HG02970 (cell line): ENCODE measurements around the gene PLA2G4A.

Source experiments
- ATAC-seq: cut with Tn5 transposase; IDR thresholded peaks from one replicate; pipeline ENCODE4 v1.9.1; 2021; ENCODE audit warnings: mild to moderate bottlenecking, moderate library complexity, moderate number of reproducible peaks; ENCODE audit not compliant: unreplicated experiment, low FRiP score

Gene PLA2G4A

GRCh38 chr1:187003353-187003752 lies 174.6 kb downstream of the PLA2G4A start:
- no peak for ATAC-seq

GRCh38 chr1:187006896-187007295 lies 178.1 kb downstream of the PLA2G4A start:
- no peak for ATAC-seq

DNA sequence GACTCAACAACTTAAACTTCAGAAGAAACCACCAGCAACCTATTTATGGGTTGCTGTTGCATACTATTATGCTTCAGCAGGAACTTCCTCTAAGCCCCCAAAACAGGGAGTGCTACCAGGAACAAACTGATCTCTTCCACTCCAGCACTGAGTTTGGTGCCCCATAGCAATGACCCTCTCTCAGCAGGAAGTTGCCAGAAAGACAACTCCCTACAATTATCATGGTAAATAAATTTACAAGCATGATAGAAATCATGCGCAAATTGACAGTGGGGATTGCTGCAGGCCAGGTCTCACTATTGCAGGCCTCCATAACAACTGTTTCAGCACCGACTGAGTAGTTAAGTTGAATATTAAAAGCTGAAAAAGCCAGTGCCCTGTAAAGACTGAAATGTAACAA lies 180.6 kb downstream of the PLA2G4A start:
- ATAC-seq: no peak

DNA sequence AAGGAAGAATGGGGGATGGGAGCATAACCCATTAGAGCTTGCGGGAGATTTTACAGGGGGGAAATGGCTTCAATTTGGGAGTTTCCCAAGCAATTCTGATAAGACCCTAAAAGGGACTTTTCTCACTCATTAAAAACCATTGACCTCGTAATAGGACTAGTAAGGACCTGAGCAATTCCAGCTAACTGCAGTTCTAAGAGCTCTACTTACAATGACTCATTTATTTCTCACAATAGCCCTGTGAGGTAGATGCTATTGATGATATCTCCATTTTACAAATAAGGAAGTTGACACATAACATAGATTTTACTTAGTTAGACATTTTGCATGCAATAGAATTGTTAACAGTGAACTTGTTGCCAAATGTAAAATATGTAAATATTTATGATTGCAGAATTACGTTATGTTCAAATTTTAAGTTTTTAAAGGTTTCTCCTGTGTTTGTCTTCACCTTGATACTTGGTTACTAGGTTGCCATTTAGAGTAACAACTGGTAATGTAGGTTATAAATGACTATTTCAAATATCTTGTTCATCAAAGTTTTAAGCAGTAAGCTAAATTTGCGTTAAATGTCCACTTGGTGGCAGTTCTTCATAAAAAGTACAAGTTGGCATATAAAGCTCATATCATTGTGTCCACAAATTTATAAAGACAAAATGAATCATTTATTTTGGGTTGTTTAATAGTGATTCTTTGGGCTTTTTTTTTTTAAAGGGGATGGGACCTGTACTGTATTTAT lies 182.0 kb downstream of the PLA2G4A start:
- no peak for ATAC-seq

- ATAC-seq: no peak
Measured at GRCh38 chr1:187013582-187014200, 184.9 kb downstream of the PLA2G4A start.

DNA sequence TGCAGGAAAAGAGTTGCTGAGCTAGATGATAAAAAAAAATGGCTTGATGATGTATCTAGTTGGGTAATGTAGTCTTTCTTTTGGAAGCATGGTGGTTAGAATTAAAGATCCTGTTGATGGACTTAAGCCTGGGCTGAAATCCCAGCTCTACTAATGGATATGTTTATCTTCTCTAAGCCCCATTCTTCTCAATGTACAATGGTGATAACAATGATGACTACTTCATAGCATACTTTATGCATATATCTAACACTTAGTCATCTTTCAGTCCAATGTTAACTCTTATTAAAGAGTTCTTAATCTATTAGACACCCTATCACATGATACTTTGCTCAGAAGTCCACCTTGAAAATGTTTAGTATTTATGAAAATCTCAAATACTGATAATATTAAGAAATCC lies 189.5 kb downstream of the PLA2G4A start:
- ATAC-seq: no peak

GRCh38 chr1:187027253-187027652 lies 198.5 kb downstream of the PLA2G4A start:
- ATAC-seq: no peak

GRCh38 chr1:187032316-187032981 lies 203.7 kb downstream of the PLA2G4A start:
- ATAC-seq: no peak

GRCh38 chr1:187032982-187033692 lies 204.4 kb downstream of the PLA2G4A start:
- ATAC-seq: no peak

- ATAC-seq: no peak
Measured at GRCh38 chr1:187033693-187034390, 205.1 kb downstream of the PLA2G4A start.

- ATAC-seq: no peak
Measured at GRCh38 chr1:187034501-187034900, 205.8 kb downstream of the PLA2G4A start.

GRCh38 chr1:187037973-187038553 lies 209.3 kb downstream of the PLA2G4A start:
- ATAC-seq: no peak
